Calu3 (cell line): ENCODE data around the gene GPR39. TPM values are rescaled to one million over a fixed set of nuclear protein-coding genes. Genes with fewer than 3 reads are reported as not detected.

Source experiments
- BruUV-seq: library from RNA; stranded (reverse); fragments of 400-500 nt; replicated peaks from 2 replicates; lab custom pipeline; 2021; lab: Mats Ljungman, UMichigan
- CTCF ChIA-PET: fragments of 300-600 bp; sonication (Branson Sonifier 250); formaldehyde crosslinking; loops from one replicate; lab custom pipeline; 2022; ENCODE audit warnings: antibody characterized with exemption; lab: Charles Lee
- DNase-seq: peaks from one replicate; pipeline ENCODE4 v3.0.0; 2022
- H3K27ac Mint-ChIP-seq: one replicate; pipeline ENCODE4 v1.8.0; 2022; ENCODE audit warnings: mixed read lengths; ENCODE audit not compliant: unreplicated experiment
- H3K27me3 Mint-ChIP-seq: one replicate; pipeline ENCODE4 v1.8.0; 2022; ENCODE audit warnings: mixed read lengths; ENCODE audit not compliant: unreplicated experiment
- H3K36me3 Mint-ChIP-seq: one replicate; pipeline ENCODE4 v1.8.0; 2022; ENCODE audit warnings: mild to moderate bottlenecking, moderate library complexity, mixed read lengths; ENCODE audit not compliant: insufficient read depth, unreplicated experiment
- H3K4me1 Mint-ChIP-seq: one replicate; pipeline ENCODE4 v1.8.0; 2022; ENCODE audit warnings: mild to moderate bottlenecking, low read depth, mixed read lengths; ENCODE audit not compliant: unreplicated experiment
- H3K4me3 Mint-ChIP-seq: one replicate; pipeline ENCODE4 v1.8.0; 2022; ENCODE audit warnings: mild to moderate bottlenecking, low read depth, moderate library complexity, mixed read lengths; ENCODE audit not compliant: unreplicated experiment
- H3K9me3 Mint-ChIP-seq: one replicate; pipeline ENCODE4 v1.8.0; 2022; ENCODE audit warnings: low read depth, mixed read lengths; ENCODE audit not compliant: unreplicated experiment
- intact Hi-C: fragments of 100-400 bp; cut with micrococcal nuclease; formaldehyde crosslinking; loops from one replicate; pipeline ENCODE4 v1.10.0; 2022; ENCODE audit not compliant: unreplicated experiment
- total RNA-seq: library from RNA; stranded (reverse); gene quantifications from 2 replicates; pipeline ENCODE4 v1.2.3, GENCODE V29; 2022
- TF ChIP-seq, protein P1 (sequence below): fragments of 200-600 bp; IDR thresholded peaks from one replicate; pipeline ENCODE4 v1.8.0; 2022; ENCODE audit warnings: antibody characterized with exemption; ENCODE audit not compliant: unreplicated experiment

GPR39 gene
- total RNA-seq, 1 experiment from 2014 or later = 24.9 TPM

GRCh38 chr2:132632000-132632649 is 215.5 kb downstream of the GPR39 start:
- TF ChIP-seq, protein P1, sequence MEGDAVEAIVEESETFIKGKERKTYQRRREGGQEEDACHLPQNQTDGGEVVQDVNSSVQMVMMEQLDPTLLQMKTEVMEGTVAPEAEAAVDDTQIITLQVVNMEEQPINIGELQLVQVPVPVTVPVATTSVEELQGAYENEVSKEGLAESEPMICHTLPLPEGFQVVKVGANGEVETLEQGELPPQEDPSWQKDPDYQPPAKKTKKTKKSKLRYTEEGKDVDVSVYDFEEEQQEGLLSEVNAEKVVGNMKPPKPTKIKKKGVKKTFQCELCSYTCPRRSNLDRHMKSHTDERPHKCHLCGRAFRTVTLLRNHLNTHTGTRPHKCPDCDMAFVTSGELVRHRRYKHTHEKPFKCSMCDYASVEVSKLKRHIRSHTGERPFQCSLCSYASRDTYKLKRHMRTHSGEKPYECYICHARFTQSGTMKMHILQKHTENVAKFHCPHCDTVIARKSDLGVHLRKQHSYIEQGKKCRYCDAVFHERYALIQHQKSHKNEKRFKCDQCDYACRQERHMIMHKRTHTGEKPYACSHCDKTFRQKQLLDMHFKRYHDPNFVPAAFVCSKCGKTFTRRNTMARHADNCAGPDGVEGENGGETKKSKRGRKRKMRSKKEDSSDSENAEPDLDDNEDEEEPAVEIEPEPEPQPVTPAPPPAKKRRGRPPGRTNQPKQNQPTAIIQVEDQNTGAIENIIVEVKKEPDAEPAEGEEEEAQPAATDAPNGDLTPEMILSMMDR = no peak
- peak; percentile 7 for DNase-seq
- Mint-ChIP-seq H3K4me1 (peaks cover 15% of the 10 kb centered on the region), H3K27ac (no peak overlapping the region), H3K9me3 (peaks cover 3% of the 10 kb centered on the region), H3K4me3 (no peak overlapping the region), H3K27me3 (no peaks in the 10 kb centered on the region), H3K36me3 (no peaks in the 10 kb centered on the region)
- no TSS peak for BruUV-seq
- intact Hi-C loops = no loop called here
- CTCF ChIA-PET = interaction anchor here (1.1 kb wide), 1 partner anchor 11 kb away, joined by 6 read pairs; no protein-coding TSS in a partner anchor

DNA sequence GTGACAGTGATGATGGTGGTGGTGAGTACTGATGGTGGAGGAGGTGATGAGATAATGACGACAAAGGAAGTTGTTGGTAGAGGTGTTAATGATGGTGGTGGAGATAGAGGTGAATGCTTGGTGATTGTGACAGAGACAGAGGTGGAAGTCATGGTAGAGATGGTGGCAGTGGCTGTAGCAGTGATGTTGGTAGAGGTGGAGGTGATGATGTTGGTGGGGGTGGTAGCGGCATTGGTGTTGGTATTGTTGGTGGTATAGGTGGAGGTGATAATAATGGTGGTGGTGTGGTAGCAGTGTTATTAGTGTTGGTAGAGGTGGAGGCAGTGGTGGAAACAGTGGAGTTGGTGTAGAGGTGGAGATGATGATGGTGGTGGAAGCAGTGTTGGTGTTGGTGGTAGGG is 217.0 kb downstream of the GPR39 start:
- H3K4me1 Mint-ChIP-seq = peaks cover 15% of the 10 kb centered on the region
- H3K36me3 Mint-ChIP-seq = no peaks in the 10 kb centered on the region
- TF ChIP-seq, protein P1 = no peak
- intact Hi-C loops = no loop called here
- H3K27me3 Mint-ChIP-seq = no peaks in the 10 kb centered on the region
- no peak overlapping the region for H3K27ac Mint-ChIP-seq
- H3K4me3 Mint-ChIP-seq = no peak overlapping the region
- no TSS peak for BruUV-seq
- CTCF ChIA-PET = no interaction called here
- DNase-seq = no peak
- H3K9me3 Mint-ChIP-seq = peaks cover 3% of the 10 kb centered on the region

- H3K4me1 Mint-ChIP-seq = no peaks in the 10 kb centered on the region
- no peak overlapping the region for H3K4me3 Mint-ChIP-seq
- CTCF ChIA-PET = interaction anchor here (1.1 kb wide), 1 partner anchor 15 kb away, joined by 3 read pairs; no protein-coding TSS in a partner anchor
- H3K36me3 Mint-ChIP-seq = no peaks in the 10 kb centered on the region
- H3K27ac Mint-ChIP-seq = no peak overlapping the region
- no peak for DNase-seq
- H3K27me3 Mint-ChIP-seq = no peaks in the 10 kb centered on the region
- no TSS peak for BruUV-seq
- TF ChIP-seq, protein P1 = no peak
- intact Hi-C loops = no loop called here
- peaks cover 3% of the 10 kb centered on the region for H3K9me3 Mint-ChIP-seq
Observed at GRCh38 chr2:132636346-132636745, 219.7 kb downstream of the GPR39 start.

- BruUV-seq = no TSS peak
- Mint-ChIP-seq H3K4me1 (no peaks in the 10 kb centered on the region), H3K4me3 (no peak overlapping the region), H3K27me3 (no peaks in the 10 kb centered on the region), H3K9me3 (peaks cover 2% of the 10 kb centered on the region), H3K36me3 (no peaks in the 10 kb centered on the region), H3K27ac (no peak overlapping the region)
- intact Hi-C loops = no loop called here
- TF ChIP-seq, protein P1 = no peak
- DNase-seq = no peak
- CTCF ChIA-PET = interaction anchor here (0.6 kb wide), 1 partner anchor 21 kb away, joined by 3 read pairs; no protein-coding TSS in a partner anchor
Observed at GRCh38 chr2:132638313-132639040, 221.9 kb downstream of the GPR39 start.
